Thoracic aorta (tissue), 2 donors: Measurements from ENCODE around the gene SLC22A23. TPM values are rescaled to one million over a fixed set of nuclear protein-coding genes. Genes with fewer than 3 reads are reported as not detected.

Experiments used
- ATAC-seq: fragments of 150-250 bp; one replicate; pipeline ENCODE4 v1.8.0; 2017; ENCODE audit warnings: low read depth; ENCODE audit not compliant: insufficient number of reproducible peaks, low FRiP score
- DNase-seq: peaks from one replicate; pipeline ENCODE4 v3.0.0-alpha.2; 2020; ENCODE audit warnings: low spot score
- H3K27ac ChIP-seq, 2 donors: fragments of 200-600 bp; sonication (generic); 1 replicate in 1 of 2; 2 replicates in 1 of 2; pipeline ENCODE4 v1.5.1; 2016; ENCODE audit warnings: mild to moderate bottlenecking in 2 of 2, moderate library complexity in 2 of 2
- H3K27me3 ChIP-seq: fragments of 200-600 bp; sonication (generic); replicated peaks from 2 replicates; pipeline ENCODE4 v1.6.0; 2016; ENCODE audit warnings: mild to moderate bottlenecking; ENCODE audit not compliant: insufficient read depth
- H3K36me3 ChIP-seq: fragments of 200-600 bp; sonication (generic); one replicate; pipeline ENCODE4 v1.5.1; 2016
- H3K4me1 ChIP-seq, 2 donors: fragments of 200-600 bp; sonication (generic); 1 replicate in 1 of 2; 2 replicates in 1 of 2; pipeline versions ENCODE4 v1.5.1 to v1.6.0; 2016; ENCODE audit warnings: low read depth in 2 of 2, mild to moderate bottlenecking in 1 of 2; ENCODE audit not compliant: control insufficient read depth in 1 of 2
- H3K4me3 ChIP-seq: fragments of 200-600 bp; sonication (generic); 2 replicates; pipeline ENCODE4 v1.5.1; 2016; ENCODE audit warnings: mild to moderate bottlenecking
- H3K9me3 ChIP-seq: fragments of 200-600 bp; sonication (generic); 2 replicates; pipeline ENCODE4 v1.5.1; 2016
- total RNA-seq, 2 donors: library from RNA; depleted of rRNA; stranded (reverse); fragments of >200 nt; gene quantifications; one replicate each; pipeline versions ENCODE4 v1.1.0 to v1.2.3, GENCODE V29; 2016
- TF ChIP-seq, protein P1 (sequence below): fragments of 200-600 bp; sonication (generic); IDR thresholded peaks from one replicate; pipeline ENCODE4 v1.5.1; 2019; ENCODE audit warnings: antibody characterized with exemption

Gene SLC22A23
- total RNA-seq, 2 donors from 2014 or later: 5.1 to 9.7 TPM

DNA sequence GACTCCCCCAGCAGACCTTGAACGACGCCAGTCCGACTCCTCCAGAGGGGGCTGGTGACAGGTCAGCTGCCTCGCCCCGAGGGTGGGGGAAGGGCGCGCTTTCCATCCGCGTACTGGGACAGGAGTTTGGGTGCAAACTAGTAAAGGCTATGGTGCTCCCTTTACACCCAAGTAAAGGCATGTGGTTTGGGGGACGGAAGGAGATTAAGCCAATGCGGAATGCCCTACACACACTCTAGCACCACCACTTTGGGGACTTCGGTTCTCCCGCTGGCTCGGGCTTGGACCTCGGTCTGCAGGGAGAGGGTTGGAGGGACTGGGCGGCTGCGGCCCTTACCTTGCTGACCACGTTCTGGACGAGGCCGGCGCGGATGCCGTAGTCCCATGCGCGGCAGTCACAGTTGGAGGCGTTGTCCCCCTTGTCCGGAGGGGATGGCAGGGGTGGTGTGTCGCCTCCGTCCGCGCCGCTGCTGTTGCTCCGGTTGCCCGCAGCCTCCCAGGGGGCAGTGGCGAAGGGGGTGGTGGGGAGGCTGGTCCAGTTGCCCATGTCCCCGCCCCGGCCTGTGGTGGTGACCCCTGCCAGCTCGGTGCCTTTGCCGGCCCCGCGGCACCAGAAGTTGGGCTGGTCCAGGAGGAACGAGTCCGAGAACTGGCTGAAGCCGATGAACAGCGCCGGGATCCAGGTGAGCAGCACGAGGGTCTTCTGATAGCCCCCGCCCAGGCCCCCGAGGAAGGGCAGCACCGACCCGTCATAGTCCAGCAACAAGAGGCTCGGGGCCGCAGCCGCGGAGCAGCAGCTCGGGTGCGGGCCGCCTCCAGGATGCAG is 1.1 kb downstream of the SLC22A23 start:
- TF ChIP-seq, protein P1, sequence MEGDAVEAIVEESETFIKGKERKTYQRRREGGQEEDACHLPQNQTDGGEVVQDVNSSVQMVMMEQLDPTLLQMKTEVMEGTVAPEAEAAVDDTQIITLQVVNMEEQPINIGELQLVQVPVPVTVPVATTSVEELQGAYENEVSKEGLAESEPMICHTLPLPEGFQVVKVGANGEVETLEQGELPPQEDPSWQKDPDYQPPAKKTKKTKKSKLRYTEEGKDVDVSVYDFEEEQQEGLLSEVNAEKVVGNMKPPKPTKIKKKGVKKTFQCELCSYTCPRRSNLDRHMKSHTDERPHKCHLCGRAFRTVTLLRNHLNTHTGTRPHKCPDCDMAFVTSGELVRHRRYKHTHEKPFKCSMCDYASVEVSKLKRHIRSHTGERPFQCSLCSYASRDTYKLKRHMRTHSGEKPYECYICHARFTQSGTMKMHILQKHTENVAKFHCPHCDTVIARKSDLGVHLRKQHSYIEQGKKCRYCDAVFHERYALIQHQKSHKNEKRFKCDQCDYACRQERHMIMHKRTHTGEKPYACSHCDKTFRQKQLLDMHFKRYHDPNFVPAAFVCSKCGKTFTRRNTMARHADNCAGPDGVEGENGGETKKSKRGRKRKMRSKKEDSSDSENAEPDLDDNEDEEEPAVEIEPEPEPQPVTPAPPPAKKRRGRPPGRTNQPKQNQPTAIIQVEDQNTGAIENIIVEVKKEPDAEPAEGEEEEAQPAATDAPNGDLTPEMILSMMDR: peak; percentile 13
- ATAC-seq: no peak
- DNase-seq: no peak

DNA sequence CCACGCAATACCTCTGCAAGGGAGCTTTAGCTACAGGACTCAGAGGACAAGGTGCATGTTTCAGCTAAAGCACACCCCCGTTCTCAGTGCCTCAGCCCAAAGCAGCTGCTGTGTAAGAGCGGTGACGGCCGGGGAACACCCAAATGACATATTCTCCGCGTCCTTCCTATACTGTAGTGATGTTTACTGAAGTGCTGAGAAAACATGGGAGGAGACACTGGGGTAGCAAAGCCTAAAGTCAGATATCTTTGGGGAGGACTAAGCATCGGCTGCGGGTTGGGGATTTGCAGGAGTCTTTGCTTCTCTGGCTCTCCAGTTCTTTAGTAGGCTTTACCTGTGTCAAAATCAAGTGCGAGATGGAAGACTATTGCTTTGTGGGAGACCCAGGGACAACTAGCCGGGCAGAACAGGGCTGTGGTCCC is 1.7 kb downstream of the SLC22A23 start:
- ATAC-seq: no peak
- peak overlapping the region; percentile 78 for H3K4me3 ChIP-seq
- peaks cover 6 to 20% of the 10 kb centered on the region in 2 donors for H3K4me1 ChIP-seq
- no peak overlapping the region for H3K27ac ChIP-seq
- no peaks in the 10 kb centered on the region for H3K27me3 ChIP-seq
- H3K9me3 ChIP-seq: no peaks in the 10 kb centered on the region
- H3K36me3 ChIP-seq: no peaks in the 10 kb centered on the region
- TF ChIP-seq, protein P1: no peak
- no peak for DNase-seq

More for the DNA sequence above, 1.1 kb downstream of the SLC22A23 start:
- H3K9me3 ChIP-seq: no peaks in the 10 kb centered on the region
- no peaks in the 10 kb centered on the region for H3K36me3 ChIP-seq
- H3K27ac ChIP-seq: no peak overlapping the region
- H3K27me3 ChIP-seq: no peaks in the 10 kb centered on the region
- peak overlapping the region; percentile 78 for H3K4me3 ChIP-seq
- H3K4me1 ChIP-seq: peaks cover 6 to 20% of the 10 kb centered on the region in 2 donors

DNA sequence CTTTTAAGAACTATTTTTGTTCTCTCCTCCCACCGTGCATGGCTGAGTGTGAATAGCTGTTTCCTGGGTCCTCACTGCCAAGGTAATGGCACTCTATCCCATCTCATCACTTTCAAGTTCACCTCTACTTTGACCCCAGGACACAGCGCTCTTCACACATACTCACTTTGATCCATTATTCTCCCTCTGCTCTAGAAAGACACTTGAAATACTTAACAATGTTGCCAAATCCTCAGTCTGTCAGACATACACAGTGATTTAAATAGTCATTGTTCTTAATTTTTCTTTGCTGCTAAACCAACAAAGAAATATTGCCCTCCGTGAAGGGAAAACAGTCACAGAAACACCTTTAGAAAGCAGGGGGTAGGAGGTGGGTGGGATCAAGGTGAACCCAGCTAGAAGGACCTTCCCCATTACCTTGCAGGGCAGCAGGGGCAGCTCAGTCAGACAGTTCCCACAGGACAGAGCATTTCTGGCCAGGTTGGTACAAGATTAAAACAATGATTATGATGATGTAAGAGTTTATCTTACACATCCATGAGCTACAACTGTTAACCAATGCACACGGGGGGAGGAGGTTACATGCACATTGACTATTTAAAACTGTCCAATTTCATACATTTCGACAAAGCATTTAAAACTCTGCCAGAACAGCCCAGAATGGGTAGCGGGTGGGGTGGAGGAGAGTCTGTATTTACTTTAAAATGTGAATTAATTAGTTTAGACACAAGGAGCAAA is 2.4 kb downstream of the SLC22A23 start:
- Histone ChIP-seq H3K27ac (no peak overlapping the region), H3K4me1 (peaks cover 6 to 20% of the 10 kb centered on the region in 2 donors), H3K4me3 (no peak overlapping the region), H3K27me3 (no peaks in the 10 kb centered on the region), H3K36me3 (no peaks in the 10 kb centered on the region), H3K9me3 (no peaks in the 10 kb centered on the region)
- DNase-seq (no peak), ATAC-seq (no peak)
- TF ChIP-seq, protein P1: no peak

DNA sequence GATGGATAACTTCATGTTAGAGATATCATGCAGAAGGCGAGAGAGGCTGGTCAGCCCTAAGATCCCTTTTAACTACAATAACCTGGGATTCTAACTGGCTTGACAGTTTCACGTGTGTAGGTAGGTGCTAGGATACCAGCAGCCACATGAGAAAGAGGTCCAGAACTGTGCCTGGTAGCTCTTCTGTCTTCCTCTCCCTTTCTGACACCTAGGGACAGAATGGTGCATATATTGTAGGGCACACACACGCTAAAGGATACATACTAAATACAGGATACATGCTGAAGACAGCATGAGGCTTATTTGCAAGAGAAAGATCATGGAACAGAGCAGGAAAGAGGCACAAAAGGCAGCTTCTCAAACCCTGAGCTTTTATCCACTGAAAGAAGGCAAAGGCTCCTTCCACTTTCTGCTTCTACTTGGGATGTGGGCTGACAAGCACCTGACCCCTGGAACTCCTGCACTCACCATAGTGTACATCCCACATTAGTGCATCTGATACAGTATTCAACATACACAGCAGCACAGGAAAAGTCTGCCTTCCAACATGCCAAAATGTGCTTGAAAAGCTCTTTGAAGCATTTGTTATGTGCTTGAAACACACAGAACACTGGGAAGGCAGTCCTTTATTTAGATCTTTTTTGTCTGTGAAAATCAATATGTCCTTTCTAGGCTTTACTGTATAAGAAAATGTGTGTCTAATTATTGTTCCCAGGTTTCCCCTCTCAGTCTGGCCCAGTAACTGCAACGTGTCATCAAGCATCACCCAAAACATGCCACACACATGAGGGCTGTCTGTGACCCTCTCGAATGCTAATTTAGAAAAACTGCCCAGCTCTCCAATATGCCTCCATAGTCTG is 3.2 kb downstream of the SLC22A23 start:
- no peak for DNase-seq
- Histone ChIP-seq H3K36me3 (no peaks in the 10 kb centered on the region), H3K27me3 (no peaks in the 10 kb centered on the region), H3K4me3 (no peak overlapping the region), H3K4me1 (peaks cover 6 to 20% of the 10 kb centered on the region in 2 donors), H3K9me3 (no peaks in the 10 kb centered on the region), H3K27ac (no peak overlapping the region)
- no peak for ATAC-seq
- TF ChIP-seq, protein P1: no peak
